Right cardiac atrium (tissue), 5 donors: ENCODE data around the gene FUT7. TPM values are rescaled to one million over a fixed set of nuclear protein-coding genes. Genes with fewer than 3 reads are reported as not detected.

Experiments used
- ATAC-seq, 2 donors: fragments of 200-7000 bp; cut with Tn5 transposase; one replicate each; pipeline versions ENCODE4 v1.8.0 to v1.9.1; 2020; ENCODE audit warnings: moderate library complexity in 2 of 2, mild to moderate bottlenecking in 1 of 2
- DNase-seq, 3 donors: peaks; one replicate each; pipeline ENCODE4 v3.0.0-alpha.2; 2020
- H3K27ac ChIP-seq: one replicate; pipeline ENCODE4 v1.5.1; 2013; ENCODE audit warnings: mild to moderate bottlenecking, low read length, control low read depth, moderate library complexity
- H3K27me3 ChIP-seq: one replicate; pipeline ENCODE4 v1.6.1; 2013; ENCODE audit not compliant: control insufficient read depth, insufficient read depth
- H3K4me1 ChIP-seq: one replicate; pipeline ENCODE4 v1.6.1; 2013; ENCODE audit warnings: low read length; ENCODE audit not compliant: control insufficient read depth, insufficient read depth
- H3K4me3 ChIP-seq: one replicate; pipeline ENCODE4 v1.5.1; 2013; ENCODE audit warnings: low read length, control low read depth
- H3K9me3 ChIP-seq: one replicate; pipeline ENCODE4 v1.6.1; 2013; ENCODE audit warnings: low read length; ENCODE audit not compliant: control insufficient read depth
- WGBS: extraction: QIAGEN DNeasy Blood & Tissue Kit; methylation state at CpG from one replicate; pipeline ENCODE4 v1.1.7; 2013; 5-methylcytosine and 5-hydroxymethylcytosine counted together
- intact Hi-C, 4 donors: fragments of 100-400 bp; cut with DNase I; formaldehyde crosslinking; loops; one replicate each; pipeline versions ENCODE4 v1.11.0 to v1.14.0; 2022 to 2023
- polyA plus RNA-seq: library from polyadenylated mRNA; stranded (reverse); fragments of 200-250 nt; gene quantifications from one replicate; pipeline ENCODE4 v1.2.3, GENCODE V29; 2013
- total RNA-seq, 4 donors: library from RNA; stranded (reverse); fragmentation: NEBNext Ultra II Directional; extraction: Animal tissue kit (Norgen Biotek cat#: 25700); gene quantifications; one replicate each; pipeline ENCODE4 v1.2.1, GENCODE V29; 2021
- donor health status: healthy with polysubstance abuse.
- donor health status: DM: no; HTN: yes; CAD: no.
- donor health status: DM: no; HTN: no; CAD: no.
- donor health status: DM: no; HTN: yes; CAD: no; lungs with severe emphysema.
- donor health status: DM: yes; HTN: yes; CAD: no.

Gene FUT7
- total and polyA plus RNA-seq, 5 donors, result 0.07 to 0.24 (median 0.14) TPM; not detected in 1

DNA sequence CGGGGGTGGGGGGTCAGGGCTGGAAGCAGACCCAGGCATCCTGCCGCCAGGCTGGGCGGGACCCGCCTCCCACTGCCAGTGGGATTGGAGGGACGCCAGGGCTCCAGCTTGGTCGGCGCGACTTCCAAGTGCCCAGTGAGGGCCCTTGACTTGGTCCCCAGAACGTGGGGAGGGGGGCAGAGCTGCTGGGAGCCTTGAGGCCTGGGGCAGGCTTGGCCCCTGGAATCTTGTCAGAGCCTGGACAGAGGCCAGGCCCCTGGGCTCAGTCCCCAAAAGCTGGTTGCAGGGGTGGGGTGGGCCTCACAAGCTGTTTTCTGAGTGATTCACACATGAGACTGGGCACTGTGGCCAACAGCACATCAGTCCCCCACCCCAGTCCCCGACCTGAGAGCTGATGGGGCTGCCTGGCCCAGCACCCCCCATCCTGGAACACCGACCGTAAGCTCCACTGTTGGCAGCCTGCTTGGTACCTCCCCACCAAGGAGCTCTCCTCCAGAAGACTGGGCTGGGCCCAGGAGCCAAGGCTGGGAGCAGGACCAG lies 36.0 kb downstream of the FUT7 start:
- 17% methylated on average over 12 of the region's 12 CpGs for WGBS
- DNase-seq (peak; percentile 72 to 89 (median 89)), ATAC-seq (peak; percentile 2 to 7)
- Histone ChIP-seq H3K27ac (peak overlapping the region; percentile 12), H3K9me3 (no peaks in the 10 kb centered on the region), H3K4me3 (no peak overlapping the region), H3K27me3 (no peaks in the 10 kb centered on the region), H3K4me1 (peaks cover 8% of the 10 kb centered on the region)
- intact Hi-C loops, result no loop called here

DNA sequence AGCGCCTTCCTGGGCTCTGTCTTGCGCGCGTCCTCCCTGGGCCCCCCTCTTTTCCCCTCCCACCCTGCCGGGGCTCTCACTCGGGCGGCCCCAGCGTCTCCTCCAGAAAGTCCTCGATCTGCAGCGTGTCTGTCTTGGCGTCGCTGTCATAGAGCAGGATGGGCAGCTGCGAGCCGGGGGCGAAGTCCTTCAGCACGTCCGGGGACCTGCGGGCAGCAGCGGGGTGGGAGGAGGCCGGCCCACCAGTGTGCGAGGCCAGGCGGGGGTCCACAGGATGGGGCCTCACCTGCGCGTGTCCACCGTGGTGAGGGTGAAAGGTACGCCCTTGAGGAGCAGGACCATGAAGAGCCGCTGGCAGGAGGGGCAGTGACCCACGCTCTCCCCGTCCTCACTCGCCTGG lies 36.5 kb downstream of the FUT7 start:
- Histone ChIP-seq H3K27ac (no peak overlapping the region), H3K4me1 (peaks cover 8% of the 10 kb centered on the region), H3K4me3 (no peak overlapping the region), H3K9me3 (no peaks in the 10 kb centered on the region), H3K27me3 (no peaks in the 10 kb centered on the region)
- WGBS, result 19% methylated on average over 30 of the region's 30 CpGs
- ATAC-seq, result no peak
- intact Hi-C loops, result no loop called here
- DNase-seq, result peak in 1 of 3 donors; percentile 75

DNA sequence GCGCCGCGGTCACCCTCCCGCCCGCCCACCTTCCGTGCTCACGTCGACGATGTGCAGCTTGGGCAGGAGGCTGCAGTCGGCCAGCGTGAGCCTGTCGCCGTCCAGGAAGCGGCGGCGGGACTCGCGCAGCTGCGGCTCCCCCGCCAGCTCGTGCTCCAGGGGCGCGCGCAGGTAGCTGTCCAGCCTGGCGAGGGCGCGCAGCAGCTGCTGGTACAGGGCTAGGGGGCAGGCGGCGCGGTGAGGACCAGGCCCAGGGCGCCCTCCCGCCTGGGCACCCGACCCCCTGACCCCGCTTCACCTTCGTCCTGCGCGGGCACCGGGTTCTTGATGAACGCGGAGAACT lies 37.0 kb downstream of the FUT7 start:
- DNase-seq (peak in 1 of 3 donors; percentile 64), ATAC-seq (no peak)
- 27% methylated on average over 40 of the region's 40 CpGs for WGBS
- H3K4me1 ChIP-seq, result peaks cover 8% of the 10 kb centered on the region
- H3K27ac ChIP-seq, result no peak overlapping the region
- no peaks in the 10 kb centered on the region for H3K27me3 ChIP-seq
- intact Hi-C loops, result no loop called here
- H3K9me3 ChIP-seq, result no peaks in the 10 kb centered on the region
- H3K4me3 ChIP-seq, result peak overlapping the region; percentile 4

DNA sequence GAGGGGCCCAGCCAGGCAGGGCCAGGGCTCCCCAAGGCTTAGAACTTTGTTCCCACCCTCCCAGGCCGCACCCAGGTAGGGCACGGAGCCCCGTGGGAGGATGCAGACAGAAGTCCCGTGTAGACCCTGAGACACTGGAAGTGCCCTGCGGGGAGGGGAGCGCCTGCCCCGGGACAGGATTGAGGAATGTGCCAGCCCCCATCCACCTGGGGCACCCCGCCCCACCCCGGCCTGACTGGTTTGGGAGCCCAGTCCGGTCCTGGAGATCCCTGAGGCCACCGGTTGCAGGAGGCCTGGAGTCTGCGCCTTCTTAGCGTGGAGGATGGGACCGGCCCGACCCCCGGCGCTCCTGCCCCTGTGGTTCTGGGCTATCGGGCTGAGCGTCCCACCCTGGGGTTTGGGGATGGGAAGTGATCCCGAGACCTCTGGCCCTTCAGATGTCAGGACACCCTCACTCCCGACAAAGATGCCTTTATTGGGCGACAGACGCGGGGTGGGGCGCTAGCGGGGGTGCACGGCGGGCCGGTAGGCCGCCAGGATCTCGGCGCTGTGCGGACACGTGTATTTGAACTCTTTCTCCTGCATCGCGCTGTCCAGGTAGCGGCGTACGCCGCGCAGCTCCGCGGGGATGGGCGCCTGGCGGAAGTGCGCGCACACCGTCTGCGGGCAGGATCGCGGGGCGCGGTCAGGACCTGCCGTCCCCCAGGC lies 37.6 kb downstream of the FUT7 start:
- intact Hi-C loops, result no loop called here
- ATAC-seq (no peak), DNase-seq (peak in 1 of 3 donors; percentile 65)
- H3K4me1 ChIP-seq, result peaks cover 8% of the 10 kb centered on the region
- WGBS, result 68% methylated on average over 54 of the region's 54 CpGs
- H3K9me3 ChIP-seq, result no peaks in the 10 kb centered on the region
- H3K4me3 ChIP-seq, result no peak overlapping the region
- H3K27me3 ChIP-seq, result no peaks in the 10 kb centered on the region
- no peak overlapping the region for H3K27ac ChIP-seq

DNA sequence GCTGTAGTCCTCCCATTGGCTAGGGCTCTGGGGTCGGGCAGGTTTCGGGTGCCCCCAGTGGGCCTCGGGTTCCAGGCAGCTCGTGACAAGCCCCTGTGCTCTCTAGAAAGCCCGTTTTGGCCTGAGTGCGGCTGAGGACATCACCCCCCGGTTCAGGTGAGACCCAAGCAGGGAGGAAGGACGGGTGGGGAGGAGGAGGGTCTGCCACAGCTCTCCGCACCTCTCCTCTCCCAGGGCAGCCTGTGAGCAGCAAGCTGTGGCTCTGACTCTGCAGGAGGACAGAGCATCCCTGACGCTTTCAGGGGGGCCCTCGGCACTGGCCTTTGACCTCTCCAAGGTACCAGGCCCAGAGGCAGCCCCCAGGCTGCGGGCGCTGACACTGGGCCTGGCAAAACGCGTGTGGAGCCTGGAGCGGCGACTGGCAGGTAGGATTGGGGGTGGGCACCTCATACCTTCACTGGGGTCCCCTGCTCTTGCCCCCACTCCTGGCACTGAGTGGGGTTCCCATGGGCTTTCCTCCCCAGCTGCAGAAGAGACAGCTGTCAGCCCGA lies 39.0 kb downstream of the FUT7 start:
- Histone ChIP-seq H3K4me1 (peaks cover 8% of the 10 kb centered on the region), H3K27ac (no peak overlapping the region), H3K4me3 (peak overlapping the region; percentile 64), H3K27me3 (no peaks in the 10 kb centered on the region), H3K9me3 (no peaks in the 10 kb centered on the region)
- DNase-seq, result no peak
- intact Hi-C loops, result no loop called here
- no peak for ATAC-seq
- WGBS, result 41% methylated on average over 18 of the region's 18 CpGs

DNA sequence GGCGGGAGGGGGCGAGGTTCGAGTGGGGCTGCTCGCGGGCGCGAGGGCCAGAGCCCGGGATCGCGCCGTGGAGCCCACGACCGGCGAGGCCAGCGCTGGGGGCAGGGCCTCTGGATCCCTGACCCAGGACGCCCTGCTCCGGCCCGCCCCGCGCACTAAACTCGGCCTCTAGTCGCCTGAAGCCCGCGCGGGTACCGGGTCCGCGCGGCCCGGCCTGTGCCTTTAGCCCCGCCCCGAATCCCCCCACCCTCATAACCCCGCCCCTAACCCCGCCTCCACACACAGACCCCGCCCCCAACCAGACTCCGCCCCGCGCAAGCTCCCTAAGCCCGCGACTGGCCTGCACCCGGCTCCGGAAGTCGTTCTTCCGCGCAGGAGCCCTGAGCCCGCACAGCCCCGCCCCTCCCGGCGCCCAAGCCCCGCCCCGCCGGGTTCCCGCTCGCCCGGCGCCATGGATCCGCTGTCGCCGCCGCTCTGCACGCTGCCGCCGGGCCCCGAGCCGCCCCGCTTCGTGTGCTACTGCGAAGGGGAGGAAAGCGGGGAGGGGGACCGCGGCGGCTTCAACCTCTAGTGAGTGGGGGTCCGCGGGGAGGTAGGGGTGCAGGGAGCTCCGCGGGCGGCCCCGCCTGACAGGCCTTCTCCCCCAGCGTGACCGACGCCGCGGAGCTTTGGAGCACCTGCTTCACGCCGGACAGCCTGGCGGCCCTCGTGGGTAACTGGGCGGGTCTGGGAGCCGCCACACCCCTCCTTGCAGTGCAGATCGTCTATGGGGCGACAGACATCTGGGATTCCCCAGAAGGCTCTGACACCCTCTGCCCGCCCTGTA lies 39.7 kb downstream of the FUT7 start, which contains the start of gene PAXX:
Gene PAXX, plus strand, starts transcription at position 430 of the 826 bp plus-strand sequence. Its CDS starts 22 bp downstream, at position 452.
- Histone ChIP-seq H3K27ac (peak within 1 kb of the TSS; percentile 71), H3K4me1 (peaks cover 8% of the 10 kb centered on the region), H3K27me3 (no peaks in the 10 kb centered on the region), H3K9me3 (no peaks in the 10 kb centered on the region), H3K4me3 (peak within 1 kb of the TSS; percentile 64)
- ATAC-seq, result peak; percentile 89 to 93
- under 1% methylated on average over 92 of the region's 92 CpGs for WGBS
- DNase-seq, result peak; percentile 94 to 98 (median 98)
- intact Hi-C loops, result no loop called here

DNA sequence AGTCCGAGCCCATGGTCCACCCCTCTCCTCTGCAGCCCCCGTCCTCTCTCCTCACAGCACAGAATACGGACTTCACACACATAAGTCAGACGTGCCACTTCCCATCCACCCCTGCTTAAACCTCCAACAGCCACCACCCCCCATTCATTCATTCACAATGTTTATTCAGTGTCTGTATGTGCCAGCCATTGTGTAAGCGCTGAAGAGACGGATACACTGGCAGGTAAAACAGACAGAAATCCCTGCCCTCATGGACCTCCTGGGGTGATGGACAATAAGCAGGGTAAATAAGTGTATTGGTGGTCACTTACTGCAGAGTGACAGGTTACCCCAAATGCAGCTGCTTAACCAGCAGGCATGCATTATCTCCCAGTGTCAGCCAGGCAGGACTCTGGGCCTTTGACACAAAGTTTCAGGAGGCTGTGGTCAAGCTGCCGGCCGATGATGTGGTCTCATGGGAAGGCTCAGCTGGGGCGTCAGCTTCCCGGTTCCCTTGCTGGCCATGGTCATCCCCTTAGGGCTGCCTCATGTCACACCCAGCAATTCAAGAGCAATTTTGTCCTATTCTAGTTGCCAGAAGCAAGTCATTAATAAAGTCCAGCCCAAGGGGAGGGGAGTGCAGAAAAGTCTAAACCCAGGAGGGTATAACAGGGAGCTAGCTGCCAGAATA lies 41.5 kb downstream of the FUT7 start:
- Histone ChIP-seq H3K4me1 (peaks cover 8% of the 10 kb centered on the region), H3K27ac (no peak overlapping the region), H3K4me3 (no peak overlapping the region), H3K9me3 (no peaks in the 10 kb centered on the region), H3K27me3 (no peaks in the 10 kb centered on the region)
- ATAC-seq (no peak), DNase-seq (peak in 2 of 3 donors; percentile 46 to 56)
- WGBS, result 81% methylated on average over 10 of the region's 10 CpGs
- intact Hi-C loops, result no loop called here

DNA sequence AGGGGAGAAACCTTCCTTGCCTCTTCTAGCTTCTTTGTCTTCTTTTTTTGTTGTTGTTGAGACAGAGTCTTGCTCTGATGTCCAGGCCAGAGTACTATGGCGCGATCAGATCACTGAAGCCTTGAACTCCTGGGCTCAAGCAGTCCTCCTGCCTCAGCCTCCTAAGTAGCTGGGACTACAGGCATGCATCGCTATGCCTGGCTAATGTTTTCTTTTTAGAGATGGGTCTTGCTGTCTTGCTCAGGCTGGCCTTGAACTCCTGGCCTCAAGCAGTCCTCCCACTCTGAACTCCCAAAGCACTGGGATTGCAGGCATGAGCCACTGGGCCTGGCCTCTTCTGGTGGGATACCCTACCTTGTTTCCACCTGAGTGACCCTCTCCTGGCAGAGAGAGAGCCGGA lies 43.0 kb downstream of the FUT7 start:
- intact Hi-C loops, result loop anchor here in 1 of 4 donors (5.0 kb wide), 1 partner anchor 142 kb away; the partner anchor contains the start of gene PHPT1
- DNase-seq, result no peak
- 98% methylated on average over 4 of the region's 4 CpGs for WGBS

DNA sequence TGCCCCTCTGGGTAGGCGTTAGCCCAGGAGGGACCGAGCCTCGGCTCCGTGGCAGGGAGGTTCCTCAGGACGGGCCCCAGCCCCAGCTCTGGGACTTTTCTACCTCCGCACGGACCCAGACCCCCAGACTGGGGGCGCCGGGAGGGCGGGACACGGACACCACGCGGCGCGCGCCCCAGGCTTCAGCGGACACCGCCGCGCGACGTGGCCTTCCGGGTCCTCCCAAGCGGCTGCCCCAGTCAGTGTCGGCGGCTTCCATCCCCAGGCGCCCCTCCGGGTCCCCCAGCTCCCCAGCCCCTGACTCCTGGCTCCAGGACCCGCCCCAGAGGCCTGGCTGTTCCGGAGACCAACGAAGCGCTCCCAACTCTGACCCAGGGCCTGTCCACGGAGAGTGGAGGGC lies 46.0 kb downstream of the FUT7 start:
- intact Hi-C loops, result loop anchor here in 1 of 4 donors (5.0 kb wide), 1 partner anchor 139 kb away; the partner anchor contains the start of gene PHPT1
- no peaks in the 10 kb centered on the region for H3K27me3 ChIP-seq
- no peaks in the 10 kb centered on the region for H3K4me1 ChIP-seq
- WGBS, result 22% methylated on average over 33 of the region's 33 CpGs
- peak in 2 of 3 donors; percentile 53 to 68 for DNase-seq
- no peak overlapping the region for H3K4me3 ChIP-seq
- ATAC-seq, result no peak
- H3K9me3 ChIP-seq, result no peaks in the 10 kb centered on the region
- H3K27ac ChIP-seq, result no peak overlapping the region

More for the DNA sequence above, 43.0 kb downstream of the FUT7 start:
- Histone ChIP-seq H3K4me1 (peaks cover 8% of the 10 kb centered on the region), H3K4me3 (no peak overlapping the region), H3K27me3 (no peaks in the 10 kb centered on the region), H3K27ac (no peak overlapping the region), H3K9me3 (no peaks in the 10 kb centered on the region)
- ATAC-seq, result no peak

DNA sequence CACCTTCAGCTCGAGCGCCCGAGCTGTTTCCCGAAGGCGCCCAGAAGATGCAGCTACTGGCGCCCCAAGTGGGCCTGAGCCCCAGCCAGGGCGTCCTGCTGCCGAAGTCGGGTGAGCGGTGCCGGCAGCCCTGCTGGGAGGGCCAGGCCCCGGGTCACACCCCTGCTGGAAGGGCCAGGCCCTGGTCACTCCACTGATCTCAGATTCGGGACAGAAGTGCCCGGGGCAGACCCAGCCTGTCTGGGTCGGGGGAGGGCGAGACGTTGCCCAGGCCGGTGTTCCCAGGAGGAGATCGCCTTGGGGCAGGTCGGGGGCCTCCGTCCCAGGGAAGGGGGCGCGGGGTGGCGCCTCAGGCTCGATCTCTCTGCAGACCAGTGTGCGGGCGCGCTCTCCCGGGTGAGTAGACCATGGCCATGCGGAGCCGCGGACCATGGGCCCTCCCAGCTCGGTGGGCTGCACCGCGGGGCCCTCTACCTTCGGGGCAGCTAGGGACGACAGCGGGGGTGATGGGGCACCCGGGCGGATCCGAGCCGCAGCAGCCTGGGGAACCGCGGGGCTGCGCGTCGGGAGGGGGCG lies 46.8 kb downstream of the FUT7 start:
- ATAC-seq (peak in 1 of 2 donors; percentile 2), DNase-seq (peak in 2 of 3 donors; percentile 64 to 69)
- Histone ChIP-seq H3K4me1 (no peaks in the 10 kb centered on the region), H3K27me3 (no peaks in the 10 kb centered on the region), H3K9me3 (no peaks in the 10 kb centered on the region), H3K4me3 (no peak overlapping the region), H3K27ac (no peak overlapping the region)
- 24% methylated on average over 48 of the region's 48 CpGs for WGBS
- intact Hi-C loops, result loop anchor here in 1 of 4 donors (5.0 kb wide), 1 partner anchor 138 kb away; the partner anchor contains the start of gene PHPT1
